ENCODE data around the gene IPCEF1.
"Not testable (repeated sequence)": the region's sequence is repeated elsewhere in the genome, so short reads cannot be mapped to it uniquely, and the experiment has no call there.

The IPCEF1 gene

GRCh38 chr6:154337406-154338005 lies 19.1 kb downstream of the IPCEF1 start:
- no peak overlapping the region for H3K4me3 ChIP-seq (ENCODE audit: low read depth, low read length)
- no peak for DNase-seq (ENCODE audit: low read depth, low spot score)
- no peak for TF ChIP-seq CTCF (IDR thresholded peaks at IDR 0.05; ENCODE audit: low read depth, low read length)
- in situ Hi-C loops (cut with HindIII; ENCODE audit: low sequenced_read_pairs): no loop called here

GRCh38 chr6:154334147-154334546 lies 22.5 kb downstream of the IPCEF1 start:
- H3K4me3 ChIP-seq (ENCODE audit: low read depth, low read length); in situ Hi-C loops (cut with HindIII; ENCODE audit: low sequenced_read_pairs); DNase-seq (ENCODE audit: low read depth, low spot score): not testable (repeated sequence)

GRCh38 chr6:154331750-154332149 lies 24.9 kb downstream of the IPCEF1 start:
- H3K4me3 ChIP-seq (ENCODE audit: low read depth, low read length): no peak overlapping the region
- TF ChIP-seq CTCF (IDR thresholded peaks at IDR 0.05; ENCODE audit: low read depth, low read length): no peak
- in situ Hi-C loops (cut with HindIII; ENCODE audit: low sequenced_read_pairs): no loop called here
- DNase-seq (ENCODE audit: low read depth, low spot score): no peak

GRCh38 chr6:154329350-154330170 lies 27.0 kb downstream of the IPCEF1 start:
- DNase-seq (ENCODE audit: low read depth, low spot score): no peak
- in situ Hi-C loops (cut with HindIII; ENCODE audit: low sequenced_read_pairs): no loop called here
- TF ChIP-seq CTCF (IDR thresholded peaks at IDR 0.05; ENCODE audit: low read depth, low read length): no peak
- H3K4me3 ChIP-seq (ENCODE audit: low read depth, low read length): no peak overlapping the region

DNA sequence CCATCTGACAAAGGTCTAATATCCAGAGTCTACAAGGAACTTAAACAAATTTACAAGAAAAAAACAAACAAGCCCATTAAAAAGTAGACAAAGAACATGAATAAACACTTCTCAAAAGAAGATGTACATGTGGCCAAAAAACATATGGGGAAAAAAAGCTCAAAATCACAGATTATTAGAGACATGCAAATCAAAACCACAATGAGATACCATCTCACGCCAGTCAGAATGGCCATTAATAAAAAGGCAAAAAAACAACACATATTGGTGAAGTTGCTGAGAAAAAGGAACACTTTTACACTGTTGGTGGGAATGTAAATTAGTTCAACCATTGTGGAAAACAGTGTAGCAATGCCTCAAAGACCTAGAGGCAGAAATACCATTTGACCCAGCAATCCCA lies 29.3 kb downstream of the IPCEF1 start:
- H3K4me3 ChIP-seq (ENCODE audit: low read depth, low read length); in situ Hi-C loops (cut with HindIII; ENCODE audit: low sequenced_read_pairs); DNase-seq (ENCODE audit: low read depth, low spot score): not testable (repeated sequence)

- no peak for TF ChIP-seq CTCF (IDR thresholded peaks at IDR 0.05; ENCODE audit: low read depth, low read length)
- in situ Hi-C loops (cut with HindIII; ENCODE audit: low sequenced_read_pairs): no loop called here
- DNase-seq (ENCODE audit: low read depth, low spot score): no peak
- no peak overlapping the region for H3K4me3 ChIP-seq (ENCODE audit: low read depth, low read length)
Observed at GRCh38 chr6:154325142-154325541, 31.5 kb downstream of the IPCEF1 start.

DNA sequence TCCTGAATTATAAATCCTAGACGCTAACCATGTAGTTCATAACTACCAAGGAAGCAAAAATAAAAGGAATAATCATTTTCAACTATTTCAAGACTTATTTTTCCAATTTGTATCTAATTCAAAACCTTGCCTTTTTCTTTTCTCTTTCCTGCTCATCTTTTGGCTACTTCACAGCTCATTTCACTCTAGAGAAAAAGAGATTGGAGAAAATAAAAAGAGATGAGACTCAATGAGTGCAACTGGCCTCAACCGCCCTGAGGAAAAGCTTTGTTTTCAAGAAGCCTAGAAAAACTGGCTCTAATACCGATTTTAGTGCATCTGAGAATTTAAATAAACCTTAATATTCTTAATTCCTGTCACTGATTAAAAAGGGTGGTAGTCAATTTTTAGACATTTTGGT lies 36.4 kb downstream of the IPCEF1 start:
- H3K4me3 ChIP-seq (ENCODE audit: low read depth, low read length): no peak overlapping the region
- in situ Hi-C loops (cut with HindIII; ENCODE audit: low sequenced_read_pairs): no loop called here

More for the DNA sequence above, 36.4 kb downstream of the IPCEF1 start:
- no peak for DNase-seq (ENCODE audit: low read depth, low spot score)
- no peak for TF ChIP-seq CTCF (IDR thresholded peaks at IDR 0.05; ENCODE audit: low read depth, low read length)
